GM12875 (cell line): Measurements from ENCODE around the gene DHX8.

Source experiments
- H3K4me3 ChIP-seq: one replicate; pipeline ENCODE4 v1.5.1; 2011; ENCODE audit warnings: low read depth, low read length, control low read depth
- CTCF ChIP-seq: IDR thresholded peaks from 2 replicates; pipeline ENCODE4 v1.5.1; 2011; ENCODE audit warnings: low read depth, mild to moderate bottlenecking, control low read depth, inconsistent platforms, low read length, moderate library complexity, borderline replicate concordance; ENCODE audit not compliant: insufficient read depth

The DHX8 gene

DNA sequence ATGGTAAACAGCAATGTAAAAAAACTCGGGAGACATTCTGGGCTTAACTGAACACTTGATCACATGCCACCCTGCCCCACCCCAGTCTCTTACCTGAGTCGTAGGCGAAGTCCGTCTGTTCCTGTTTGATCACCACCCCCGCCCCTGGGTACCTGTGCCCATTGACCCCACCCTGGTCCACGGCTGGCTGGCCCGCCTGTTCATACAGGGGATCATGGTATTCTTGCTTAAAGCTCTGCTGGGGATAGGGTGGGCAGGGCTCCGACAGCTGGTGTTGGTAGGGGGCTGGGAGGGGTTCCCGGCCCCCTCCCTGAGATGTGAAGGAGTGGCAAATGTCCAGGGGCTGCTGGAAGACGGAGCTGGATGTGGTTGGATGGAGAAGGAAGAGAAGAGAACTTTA is 48.8 kb downstream of the DHX8 start:
- no peak for TF ChIP-seq CTCF
- H3K4me3 ChIP-seq = no peak overlapping the region

GRCh38 chr17:43533699-43534098 is 49.9 kb downstream of the DHX8 start:
- no peak overlapping the region for H3K4me3 ChIP-seq
- peak; percentile 5; the same call in 1 of the 2 replicates for TF ChIP-seq CTCF

GRCh38 chr17:43534909-43535308 is 51.1 kb downstream of the DHX8 start:
- no peak overlapping the region for H3K4me3 ChIP-seq
- no peak for TF ChIP-seq CTCF

- H3K4me3 ChIP-seq = no peak overlapping the region
- TF ChIP-seq CTCF = no peak
Measured at GRCh38 chr17:43536236-43536992, 52.6 kb downstream of the DHX8 start.

DNA sequence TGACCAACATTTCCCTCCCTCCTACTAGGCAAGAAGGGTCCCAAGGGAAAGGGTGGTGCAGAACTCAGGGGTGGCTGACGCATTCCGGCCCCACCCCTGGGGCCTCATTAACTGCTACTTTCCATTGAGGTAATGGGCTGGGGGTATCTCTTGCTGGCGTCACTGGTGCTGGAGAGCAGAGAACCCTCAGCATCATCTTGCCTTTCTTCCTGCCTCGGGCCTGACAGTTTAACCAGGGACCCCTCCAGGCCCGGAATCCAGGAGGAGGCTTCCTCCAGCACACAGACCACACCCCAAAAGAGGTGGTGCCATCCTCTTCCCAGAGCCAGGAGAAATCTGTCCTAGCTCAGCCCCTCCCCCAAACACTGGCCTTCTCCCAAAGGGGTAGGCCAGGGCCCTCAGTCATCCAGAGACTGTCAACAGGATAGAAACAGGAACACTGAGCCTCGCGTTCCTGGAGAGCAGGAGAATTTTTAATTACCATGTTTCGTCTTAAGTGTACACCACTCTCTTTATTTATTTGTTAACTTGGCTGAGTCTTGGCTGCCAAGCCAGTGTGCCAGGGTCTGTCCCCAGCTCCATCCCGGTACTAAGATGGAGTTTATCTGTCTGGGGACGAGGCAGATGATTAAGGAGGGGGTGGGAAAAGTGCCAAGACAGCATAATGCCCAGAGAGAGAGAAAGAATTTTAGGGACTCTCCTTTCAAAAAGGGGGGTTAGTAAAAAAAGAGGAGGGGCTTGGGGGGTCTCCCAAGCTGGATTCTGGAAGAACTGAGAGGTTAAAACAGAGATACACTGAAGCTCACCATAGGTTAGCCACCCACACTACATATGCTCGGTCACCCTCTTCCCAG is 57.3 kb downstream of the DHX8 start:
- no peak overlapping the region for H3K4me3 ChIP-seq
- no peak for TF ChIP-seq CTCF

DNA sequence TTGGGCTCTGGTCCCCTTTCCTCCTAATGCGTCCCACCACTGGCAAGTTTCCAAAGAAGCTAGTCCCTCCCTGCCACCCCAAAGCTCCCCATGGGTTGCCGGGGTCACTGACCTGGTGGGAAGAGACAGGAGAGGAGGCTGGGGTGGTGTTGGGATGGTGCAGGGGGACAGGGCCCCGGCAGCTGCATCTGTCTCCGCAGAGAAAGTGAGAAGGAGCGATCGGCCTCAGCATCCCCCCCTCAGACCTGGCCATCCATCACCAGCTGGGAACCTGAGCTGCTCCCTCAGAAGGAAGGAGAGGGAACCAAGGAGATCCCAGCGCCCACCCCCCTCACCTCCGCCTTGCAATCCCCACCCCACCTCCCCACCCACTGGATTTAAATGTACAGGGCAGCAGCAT is 59.1 kb downstream of the DHX8 start:
- no peak overlapping the region for H3K4me3 ChIP-seq

More for the DNA sequence above, 59.1 kb downstream of the DHX8 start:
- no peak for TF ChIP-seq CTCF
